ENCODE data around the gene IL5RA. TPM values are rescaled to one million over a fixed set of nuclear protein-coding genes. Genes with fewer than 3 reads are reported as not detected.

Gene IL5RA
- total and polyA plus RNA-seq, 9 of the 15 experiments (the other 6 are each of a cell fraction or from before 2014, with no cell fraction given): 0.07 to 0.28 (median 0.14) TPM; not detected in 4

DNA sequence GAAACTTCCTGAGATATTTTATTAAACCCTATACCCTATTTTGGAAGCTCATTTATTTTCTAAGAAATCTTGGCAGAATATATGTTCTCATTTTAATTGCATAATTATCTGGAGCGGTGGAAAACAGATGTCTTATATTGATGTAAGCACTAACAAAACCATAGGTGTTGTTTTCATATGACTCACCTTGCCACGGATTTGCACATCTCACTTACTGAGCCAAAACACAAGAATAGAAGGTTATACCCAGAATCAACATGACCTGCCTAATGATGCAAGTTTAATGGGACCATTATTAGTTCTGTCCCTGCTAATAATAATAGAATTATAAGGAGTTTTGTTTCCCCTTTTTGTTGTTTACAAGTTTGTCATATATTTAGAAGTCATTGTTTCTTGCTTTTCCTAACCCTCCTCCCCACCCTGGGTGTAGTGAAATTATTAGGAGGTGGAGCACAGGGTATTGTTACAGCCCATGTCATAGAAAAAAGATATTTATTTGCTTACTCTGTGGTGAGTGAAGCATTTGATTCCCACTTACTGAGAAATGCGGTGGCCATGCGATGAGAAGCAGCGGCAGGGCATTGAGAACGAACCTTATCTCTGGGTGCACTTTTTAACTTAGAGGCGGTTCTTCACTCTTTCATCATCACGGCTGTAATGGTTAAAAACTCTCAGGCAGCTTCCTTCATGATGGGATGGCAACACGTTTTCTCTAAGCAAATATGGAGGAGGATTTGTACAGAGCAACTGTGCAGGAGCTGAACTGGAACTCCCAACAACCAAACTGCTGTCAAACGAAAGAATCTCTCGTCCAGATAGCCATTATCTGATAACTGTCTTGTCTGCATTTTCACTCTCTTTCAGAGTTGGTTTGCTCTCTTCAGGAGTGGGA, 521 bp downstream of the IL5RA start (continued):
- TF ChIP-seq, protein P1, sequence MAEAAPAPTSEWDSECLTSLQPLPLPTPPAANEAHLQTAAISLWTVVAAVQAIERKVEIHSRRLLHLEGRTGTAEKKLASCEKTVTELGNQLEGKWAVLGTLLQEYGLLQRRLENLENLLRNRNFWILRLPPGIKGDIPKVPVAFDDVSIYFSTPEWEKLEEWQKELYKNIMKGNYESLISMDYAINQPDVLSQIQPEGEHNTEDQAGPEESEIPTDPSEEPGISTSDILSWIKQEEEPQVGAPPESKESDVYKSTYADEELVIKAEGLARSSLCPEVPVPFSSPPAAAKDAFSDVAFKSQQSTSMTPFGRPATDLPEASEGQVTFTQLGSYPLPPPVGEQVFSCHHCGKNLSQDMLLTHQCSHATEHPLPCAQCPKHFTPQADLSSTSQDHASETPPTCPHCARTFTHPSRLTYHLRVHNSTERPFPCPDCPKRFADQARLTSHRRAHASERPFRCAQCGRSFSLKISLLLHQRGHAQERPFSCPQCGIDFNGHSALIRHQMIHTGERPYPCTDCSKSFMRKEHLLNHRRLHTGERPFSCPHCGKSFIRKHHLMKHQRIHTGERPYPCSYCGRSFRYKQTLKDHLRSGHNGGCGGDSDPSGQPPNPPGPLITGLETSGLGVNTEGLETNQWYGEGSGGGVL (CRISPR knock-in tag; IDR thresholded peaks at IDR 0.05): no peak
- TF ChIP-seq POU5F1 (IDR thresholded peaks at IDR 0.05; ENCODE audit: borderline replicate concordance, low read depth, low read length, partially characterized antibody) (no peak), HNRNPL (IDR thresholded peaks at IDR 0.05; ENCODE audit: low read depth, low read length) (no peak), ETV5 (CRISPR knock-in tag; IDR thresholded peaks at IDR 0.05; ENCODE audit: low read depth) (no peak), MEIS2 (IDR thresholded peaks at IDR 0.05; ENCODE audit: partially characterized antibody) (no peak), BDP1 (IDR thresholded peaks at IDR 0.05; ENCODE audit: insufficient read depth, insufficient read length) (no peak), BACH1 (tag; IDR thresholded peaks at IDR 0.05) (no peak), RAD21 (CRISPR knock-in tag; conservative IDR thresholded peaks at IDR 0.05 in 1 of 2, IDR thresholded peaks at IDR 0.05 in 1 of 2) (no peak), NEUROD1 (IDR thresholded peaks at IDR 0.05; ENCODE audit: borderline replicate concordance, low read depth, low read length, partially characterized antibody) (no peak), ATF1 (CRISPR knock-in tag; IDR thresholded peaks at IDR 0.05) (no peak), ATF1 (tag; IDR thresholded peaks at IDR 0.05) (peak; percentile 29; the same call in 1 of the 2 replicates), SMARCB1 (IDR thresholded peaks at IDR 0.05; ENCODE audit: insufficient read length, low read depth) (no peak), C11orf30 (IDR thresholded peaks at IDR 0.05; ENCODE audit: low read depth) (peak; percentile 47; the same call in 1 of the 2 replicates), DIDO1 (tag; IDR thresholded peaks at IDR 0.05; ENCODE audit: low read depth) (no peak)
- TF ChIP-seq, protein P2, sequence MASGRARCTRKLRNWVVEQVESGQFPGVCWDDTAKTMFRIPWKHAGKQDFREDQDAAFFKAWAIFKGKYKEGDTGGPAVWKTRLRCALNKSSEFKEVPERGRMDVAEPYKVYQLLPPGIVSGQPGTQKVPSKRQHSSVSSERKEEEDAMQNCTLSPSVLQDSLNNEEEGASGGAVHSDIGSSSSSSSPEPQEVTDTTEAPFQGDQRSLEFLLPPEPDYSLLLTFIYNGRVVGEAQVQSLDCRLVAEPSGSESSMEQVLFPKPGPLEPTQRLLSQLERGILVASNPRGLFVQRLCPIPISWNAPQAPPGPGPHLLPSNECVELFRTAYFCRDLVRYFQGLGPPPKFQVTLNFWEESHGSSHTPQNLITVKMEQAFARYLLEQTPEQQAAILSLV (tag; IDR thresholded peaks at IDR 0.05): no peak
- TF ChIP-seq, protein P3, sequence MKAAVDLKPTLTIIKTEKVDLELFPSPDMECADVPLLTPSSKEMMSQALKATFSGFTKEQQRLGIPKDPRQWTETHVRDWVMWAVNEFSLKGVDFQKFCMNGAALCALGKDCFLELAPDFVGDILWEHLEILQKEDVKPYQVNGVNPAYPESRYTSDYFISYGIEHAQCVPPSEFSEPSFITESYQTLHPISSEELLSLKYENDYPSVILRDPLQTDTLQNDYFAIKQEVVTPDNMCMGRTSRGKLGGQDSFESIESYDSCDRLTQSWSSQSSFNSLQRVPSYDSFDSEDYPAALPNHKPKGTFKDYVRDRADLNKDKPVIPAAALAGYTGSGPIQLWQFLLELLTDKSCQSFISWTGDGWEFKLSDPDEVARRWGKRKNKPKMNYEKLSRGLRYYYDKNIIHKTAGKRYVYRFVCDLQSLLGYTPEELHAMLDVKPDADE (conservative IDR thresholded peaks at IDR 0.05; ENCODE audit: control insufficient read depth, low read depth, low read length): no peak
- TF ChIP-seq, protein P4, sequence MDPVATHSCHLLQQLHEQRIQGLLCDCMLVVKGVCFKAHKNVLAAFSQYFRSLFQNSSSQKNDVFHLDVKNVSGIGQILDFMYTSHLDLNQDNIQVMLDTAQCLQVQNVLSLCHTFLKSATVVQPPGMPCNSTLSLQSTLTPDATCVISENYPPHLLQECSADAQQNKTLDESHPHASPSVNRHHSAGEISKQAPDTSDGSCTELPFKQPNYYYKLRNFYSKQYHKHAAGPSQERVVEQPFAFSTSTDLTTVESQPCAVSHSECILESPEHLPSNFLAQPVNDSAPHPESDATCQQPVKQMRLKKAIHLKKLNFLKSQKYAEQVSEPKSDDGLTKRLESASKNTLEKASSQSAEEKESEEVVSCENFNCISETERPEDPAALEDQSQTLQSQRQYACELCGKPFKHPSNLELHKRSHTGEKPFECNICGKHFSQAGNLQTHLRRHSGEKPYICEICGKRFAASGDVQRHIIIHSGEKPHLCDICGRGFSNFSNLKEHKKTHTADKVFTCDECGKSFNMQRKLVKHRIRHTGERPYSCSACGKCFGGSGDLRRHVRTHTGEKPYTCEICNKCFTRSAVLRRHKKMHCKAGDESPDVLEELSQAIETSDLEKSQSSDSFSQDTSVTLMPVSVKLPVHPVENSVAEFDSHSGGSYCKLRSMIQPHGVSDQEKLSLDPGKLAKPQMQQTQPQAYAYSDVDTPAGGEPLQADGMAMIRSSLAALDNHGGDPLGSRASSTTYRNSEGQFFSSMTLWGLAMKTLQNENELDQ (CRISPR knock-in tag; IDR thresholded peaks at IDR 0.05; ENCODE audit: borderline replicate concordance): no peak

Data from K562 (cell line).